KBM-7 (cell line): ENCODE results near the gene PRKAR2B.
A peak's percentile ranks its signal among the peaks of the same experiment; 100 is the strongest.
"Not testable (repeated sequence)": the region's sequence is repeated elsewhere in the genome, so short reads cannot be mapped to it uniquely, and the experiment has no call there.

ENCODE experiments used
- DNase-seq: peaks from one replicate; pipeline ENCODE4 v3.0.0-alpha.2; 2015
- in situ Hi-C: fragments of 300-500 bp; cut with MboI; formaldehyde crosslinking; loops from 2 replicates; pipeline ENCODE4 v1.14.3; 2020; ENCODE audit warnings: low sequenced_read_pairs, low pct_unique_long_range_greater_than_20kb, mixed read lengths

PRKAR2B gene

DNA sequence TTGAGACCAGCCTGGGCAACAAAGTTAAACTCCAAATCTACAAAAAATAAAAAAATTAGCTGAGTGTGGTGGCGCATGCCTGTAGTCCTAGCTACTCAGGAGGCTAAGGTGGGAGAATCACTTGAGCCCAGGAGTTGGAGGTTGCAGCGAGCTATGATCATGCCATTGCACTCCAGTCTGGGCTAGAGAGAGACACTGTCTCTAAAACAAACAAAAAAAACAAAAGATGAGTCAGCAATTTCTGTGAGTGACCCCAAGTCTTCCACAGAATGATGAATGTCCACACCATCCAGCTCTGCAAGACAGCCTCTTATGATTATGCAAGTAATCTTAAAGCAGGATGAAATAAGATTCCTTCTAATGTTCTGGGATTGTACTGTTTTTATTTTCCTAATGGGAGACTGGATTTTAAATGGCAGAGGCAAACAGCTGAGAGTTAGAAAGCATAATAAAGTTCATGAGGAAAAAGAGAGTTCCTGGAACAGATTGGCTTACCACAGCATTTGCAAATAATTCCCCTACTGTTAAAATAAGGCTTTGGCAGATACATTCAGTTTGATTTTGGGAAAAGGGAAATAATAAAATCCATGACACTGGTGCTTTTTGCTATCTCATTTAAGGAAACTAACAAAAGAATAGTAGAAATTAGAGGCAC lies 18.9 kb upstream of the PRKAR2B start:
- DNase-seq: no peak

DNA sequence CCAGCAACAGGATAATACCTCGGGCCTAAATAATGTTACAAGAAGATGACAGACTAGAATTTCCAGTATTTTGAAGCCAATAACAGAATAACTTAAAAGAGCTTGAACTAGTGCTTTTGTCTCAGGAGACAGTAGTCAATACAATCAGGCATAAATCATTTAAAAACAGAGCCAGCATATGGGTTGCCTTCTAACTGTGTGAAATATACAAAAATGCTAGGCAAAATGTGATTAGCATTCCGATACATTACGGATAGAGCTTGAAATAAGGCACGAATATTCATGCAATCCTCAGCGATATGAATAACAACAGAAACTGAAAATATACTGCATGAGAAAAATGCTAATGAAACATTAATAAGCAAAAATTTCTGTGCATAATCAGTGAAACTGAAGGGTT lies 18.3 kb upstream of the PRKAR2B start:
- in situ Hi-C loops: no loop called here
- no peak for DNase-seq

More for the DNA sequence above, 18.9 kb upstream of the PRKAR2B start:
- in situ Hi-C loops: no loop called here

- in situ Hi-C loops: no loop called here
Measured at GRCh38 chr7:107027208-107027607, 17.3 kb upstream of the PRKAR2B start.

DNA sequence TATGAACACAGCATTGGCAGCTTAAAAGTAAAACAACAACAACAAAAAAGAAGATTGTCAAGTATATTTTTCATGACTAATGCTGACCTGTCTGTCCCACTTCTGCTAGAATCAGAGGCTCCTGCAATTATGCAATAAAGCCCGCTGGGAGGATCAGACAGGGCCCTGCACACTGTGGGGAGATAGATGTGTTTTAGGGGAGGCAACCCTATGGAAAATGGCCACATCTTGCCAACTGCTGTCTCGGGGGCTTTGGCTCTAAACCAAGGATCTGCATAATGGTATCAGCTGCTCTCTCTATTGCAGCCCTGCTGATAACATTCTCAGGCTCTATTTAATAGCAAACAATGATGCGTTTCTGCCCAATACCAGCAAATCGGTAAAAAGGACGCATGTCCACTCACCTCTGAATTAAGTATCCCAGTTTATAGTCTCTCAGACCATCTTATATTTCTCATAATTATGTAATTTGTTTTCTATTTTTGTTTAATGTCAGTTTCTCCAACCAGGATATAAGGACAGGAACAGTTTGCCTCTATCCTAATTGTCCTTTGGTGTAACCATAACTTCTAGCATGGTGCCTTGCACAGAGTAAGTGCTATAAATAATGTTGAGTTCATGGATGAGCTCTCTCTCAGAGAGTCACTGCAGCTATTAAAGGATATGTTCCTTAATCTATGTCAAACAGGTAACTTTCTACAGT lies 15.3 kb upstream of the PRKAR2B start:
- in situ Hi-C loops: no loop called here
- DNase-seq: no peak

More at GRCh38 chr7:107027208-107027607, 17.3 kb upstream of the PRKAR2B start:
- peak; percentile 53 for DNase-seq

DNA sequence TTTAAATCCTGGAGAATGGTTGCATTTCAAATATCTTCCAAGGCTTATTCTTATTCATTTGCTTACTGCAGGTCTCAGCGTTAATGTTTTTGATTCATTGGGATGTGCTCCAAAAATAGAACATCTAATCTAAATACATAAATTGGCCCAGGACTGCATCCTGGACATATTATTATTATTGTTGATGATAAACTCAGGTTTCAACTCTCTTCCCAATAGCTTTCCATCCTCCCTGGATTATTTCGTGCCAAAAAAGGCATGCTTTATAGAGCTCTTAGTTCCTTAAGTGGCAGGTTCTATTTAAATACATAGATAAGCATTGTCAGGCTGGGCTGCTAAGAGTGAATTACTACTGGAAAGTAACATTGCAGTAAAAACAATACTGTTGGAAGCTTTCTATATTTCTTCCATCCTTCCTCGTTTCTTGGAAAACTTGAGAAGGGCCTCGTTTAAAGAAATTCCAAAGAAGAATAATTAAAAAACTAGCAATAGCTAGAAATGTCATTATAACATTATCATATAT lies 14.7 kb upstream of the PRKAR2B start:
- DNase-seq: no peak
- in situ Hi-C loops: no loop called here

GRCh38 chr7:107032050-107032449 lies 12.5 kb upstream of the PRKAR2B start:
- DNase-seq: no peak
- in situ Hi-C loops: no loop called here

DNA sequence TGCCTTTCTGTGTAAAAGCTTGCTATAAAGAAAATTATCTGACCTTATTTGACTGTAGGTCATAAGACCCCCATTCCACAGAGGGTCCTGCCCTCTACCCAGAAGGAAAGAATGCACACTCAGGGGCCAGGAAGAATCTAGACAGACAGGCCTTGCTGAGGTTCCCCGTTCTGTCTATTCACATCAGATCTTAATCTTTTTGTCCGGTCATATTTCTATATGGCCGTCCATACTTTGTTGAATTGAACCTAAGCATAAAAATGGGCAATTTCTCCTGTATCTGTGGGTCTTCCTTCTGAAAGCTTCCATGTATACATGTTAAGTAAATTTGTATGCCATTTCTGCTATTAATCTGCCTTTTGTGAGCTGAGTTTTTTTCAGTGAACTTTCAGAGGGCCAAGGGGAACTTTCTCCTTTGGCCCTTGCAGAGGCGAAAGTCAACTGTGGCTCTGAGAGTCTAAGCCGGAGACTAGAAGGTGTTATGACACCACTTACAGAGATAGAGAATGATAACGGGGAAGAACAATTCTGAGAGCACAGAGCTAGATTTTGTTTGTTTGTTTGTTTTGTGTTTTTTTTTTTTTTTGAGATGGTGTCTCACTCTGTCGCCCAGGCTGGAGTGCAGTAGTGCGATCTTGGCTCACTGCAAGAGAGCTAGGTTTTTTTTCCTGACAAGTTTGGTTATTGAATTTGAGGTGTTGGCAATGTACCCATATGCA lies 11.6 kb upstream of the PRKAR2B start:
- no peak for DNase-seq
- in situ Hi-C loops: no loop called here

DNA sequence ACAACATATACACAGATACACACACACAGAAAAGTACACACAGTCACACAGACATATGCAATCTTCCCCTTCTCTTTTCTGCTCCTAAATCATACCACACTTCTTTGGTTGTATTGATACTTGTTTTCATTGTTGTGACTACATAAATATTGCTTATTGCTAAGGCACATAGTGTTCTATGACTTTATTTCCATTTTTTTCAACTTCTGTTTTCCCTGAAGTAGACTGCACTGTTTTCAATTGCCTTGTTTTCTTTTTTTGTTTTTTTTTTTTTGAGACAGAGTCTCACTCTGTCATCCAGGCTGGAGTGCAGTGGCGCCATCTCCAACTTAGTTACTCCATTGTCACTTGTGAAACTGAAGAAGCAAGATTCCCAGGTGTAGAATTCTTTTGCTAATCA lies 10.0 kb upstream of the PRKAR2B start:
- in situ Hi-C loops: no loop called here
- no peak for DNase-seq

DNA sequence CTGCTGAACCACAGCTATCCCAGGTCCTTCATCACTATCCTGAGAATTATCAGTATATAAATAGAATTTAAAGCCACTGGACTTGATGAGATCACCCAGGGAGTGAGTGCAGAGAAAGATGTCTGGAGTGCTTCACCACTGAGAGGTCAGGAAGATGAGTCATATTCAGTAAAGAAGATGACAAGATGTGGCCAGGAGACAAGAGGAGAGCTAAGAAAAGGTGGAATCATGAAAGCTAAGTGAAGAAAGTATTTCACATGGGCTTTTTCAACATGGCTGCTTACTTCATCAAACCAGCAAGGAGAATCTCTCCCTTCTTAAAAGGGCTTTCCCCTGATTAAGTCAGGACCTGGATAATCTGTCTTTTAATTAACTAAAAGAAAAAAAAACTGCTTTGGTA lies 9.1 kb upstream of the PRKAR2B start:
- in situ Hi-C loops: no loop called here
- DNase-seq: no peak

DNA sequence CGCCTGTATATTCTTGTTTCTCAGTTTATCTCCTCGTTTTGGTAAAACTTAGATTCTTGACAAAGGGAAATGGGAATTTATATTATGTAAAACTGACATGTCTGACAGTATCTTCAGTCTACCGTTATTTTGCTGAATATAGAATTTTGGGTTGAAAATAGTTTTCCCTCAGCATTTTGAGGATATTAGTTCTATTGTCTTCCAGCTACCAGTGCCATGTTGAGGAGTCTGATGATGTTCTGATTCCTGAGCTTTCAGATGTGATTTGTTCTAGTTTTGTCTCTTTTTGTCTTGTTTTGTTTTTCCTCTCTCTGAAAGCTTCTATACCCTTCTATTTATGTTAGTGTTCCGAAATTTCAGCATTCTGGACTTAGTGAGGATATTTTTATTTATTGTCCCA lies 8.0 kb upstream of the PRKAR2B start:
- DNase-seq: no peak
- in situ Hi-C loops: no loop called here

DNA sequence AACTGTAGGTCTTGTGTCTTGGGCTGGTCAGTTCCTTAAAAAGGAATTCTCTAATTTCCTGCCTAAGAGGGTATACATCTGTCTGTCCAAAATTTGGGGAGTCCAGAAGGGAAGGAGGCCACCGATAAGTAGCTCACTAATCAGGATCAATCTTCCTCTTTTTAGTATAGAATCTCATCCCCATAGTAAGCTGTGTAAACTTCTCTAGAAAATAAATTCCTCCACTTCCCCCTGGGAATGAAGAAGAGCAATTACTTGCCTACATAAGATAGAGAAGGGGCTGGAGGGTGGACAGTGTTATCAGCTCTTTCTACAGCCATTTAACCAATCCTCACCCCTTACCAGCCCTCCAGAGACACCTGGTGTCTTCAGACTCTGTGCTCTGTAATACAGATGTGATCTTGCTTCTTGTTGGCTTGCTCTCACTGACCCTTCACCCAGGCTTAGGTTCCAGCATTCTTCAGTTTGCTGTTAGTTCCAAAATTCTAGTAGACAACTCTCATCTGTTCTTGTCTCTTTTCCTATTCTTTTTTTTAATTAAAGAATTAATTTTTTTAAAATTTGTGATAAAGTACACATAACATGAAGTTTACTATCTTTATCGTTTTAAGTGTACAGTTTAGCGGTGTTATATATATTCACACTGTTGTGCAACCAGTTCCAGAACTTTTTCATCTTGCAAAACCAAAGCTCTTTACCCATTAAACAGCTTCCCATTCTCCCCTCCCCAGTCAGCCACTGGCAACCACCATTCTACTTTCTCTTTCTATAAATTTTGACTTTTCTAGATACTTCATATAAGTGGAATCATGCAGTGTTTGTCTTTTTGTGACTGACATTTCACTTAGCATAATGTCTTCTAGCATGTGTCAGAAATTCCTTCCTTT lies 6.5 kb upstream of the PRKAR2B start:
- no peak for DNase-seq

GRCh38 chr7:107039199-107039900 lies 5.2 kb upstream of the PRKAR2B start:
- in situ Hi-C loops: no loop called here
- no peak for DNase-seq

More for the DNA sequence above, 6.5 kb upstream of the PRKAR2B start:
- in situ Hi-C loops: no loop called here

DNA sequence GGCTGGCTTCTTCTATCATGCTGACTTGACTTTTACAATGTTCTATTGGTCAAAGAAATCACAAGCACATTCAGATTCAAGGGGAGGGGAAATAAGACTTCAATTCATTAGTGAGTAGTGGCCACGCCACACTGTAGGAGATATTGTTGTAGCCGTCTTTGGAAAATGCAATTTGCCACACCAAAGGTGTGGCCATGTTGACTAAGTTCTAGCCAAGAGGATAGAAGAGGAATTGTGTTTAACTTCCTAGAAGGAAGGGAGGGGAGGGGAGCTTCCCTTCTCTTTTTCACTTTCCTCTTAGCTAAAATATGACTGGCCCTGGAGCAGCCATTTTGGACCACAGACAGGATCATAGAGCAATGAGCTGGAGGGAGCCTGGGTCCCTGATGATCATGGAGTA lies 3.4 kb upstream of the PRKAR2B start:
- in situ Hi-C loops: no loop called here
- no peak for DNase-seq

DNA sequence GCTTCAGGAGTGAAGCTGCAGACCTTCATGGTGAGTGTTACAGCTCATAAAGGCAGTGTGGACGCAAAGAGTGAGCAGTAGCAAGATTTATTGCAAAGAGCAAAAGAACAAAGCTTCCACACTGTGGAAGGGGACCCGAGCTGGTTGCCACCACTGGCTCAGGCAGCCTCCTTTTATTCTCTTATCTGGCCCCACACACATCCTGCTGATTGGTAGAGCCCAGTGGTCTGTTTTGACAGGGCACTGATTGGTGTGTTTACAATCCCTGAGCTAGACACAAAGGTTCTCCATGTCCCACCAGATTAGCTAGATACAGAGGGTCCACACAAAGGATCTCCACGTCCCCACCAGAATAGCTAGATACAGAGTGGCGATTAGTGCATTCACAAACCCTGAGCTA lies 2.7 kb upstream of the PRKAR2B start:
- DNase-seq, in situ Hi-C loops: not testable (repeated sequence)

GRCh38 chr7:107042326-107042910 lies 2.1 kb upstream of the PRKAR2B start:
- in situ Hi-C loops, DNase-seq: not testable (repeated sequence)

DNA sequence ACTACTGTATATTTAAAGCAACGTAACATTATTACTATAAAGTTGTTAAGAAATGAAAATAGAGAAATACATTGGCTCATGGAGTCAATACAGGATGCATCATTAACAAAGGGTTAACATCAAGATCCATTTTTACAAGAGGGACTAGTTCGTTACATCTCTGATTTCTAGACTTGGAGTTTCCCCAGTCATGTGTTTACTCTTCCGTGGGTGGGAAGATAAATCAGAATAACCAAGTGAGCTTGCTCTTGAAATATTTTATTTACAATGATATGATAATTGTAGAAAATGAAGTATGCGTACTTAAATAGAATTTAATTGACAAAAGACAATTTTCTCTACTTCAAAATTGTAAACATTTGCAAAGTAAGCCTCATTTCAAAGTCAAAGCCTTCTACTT lies 1.0 kb upstream of the PRKAR2B start:
- in situ Hi-C loops: no loop called here
- DNase-seq: no peak

GRCh38 chr7:107043921-107044346 lies 571 bp upstream of the PRKAR2B start:
- in situ Hi-C loops: no loop called here
- DNase-seq: no peak
